HG03575 (cell line): Measurements from ENCODE around the gene IL19.

Source experiments
- ATAC-seq: cut with Tn5 transposase; IDR thresholded peaks from one replicate; pipeline ENCODE4 v1.9.1; 2021; ENCODE audit not compliant: unreplicated experiment, insufficient number of reproducible peaks, low FRiP score; ENCODE audit errors: extremely low read depth

The IL19 gene, protein sequence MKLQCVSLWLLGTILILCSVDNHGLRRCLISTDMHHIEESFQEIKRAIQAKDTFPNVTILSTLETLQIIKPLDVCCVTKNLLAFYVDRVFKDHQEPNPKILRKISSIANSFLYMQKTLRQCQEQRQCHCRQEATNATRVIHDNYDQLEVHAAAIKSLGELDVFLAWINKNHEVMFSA

DNA sequence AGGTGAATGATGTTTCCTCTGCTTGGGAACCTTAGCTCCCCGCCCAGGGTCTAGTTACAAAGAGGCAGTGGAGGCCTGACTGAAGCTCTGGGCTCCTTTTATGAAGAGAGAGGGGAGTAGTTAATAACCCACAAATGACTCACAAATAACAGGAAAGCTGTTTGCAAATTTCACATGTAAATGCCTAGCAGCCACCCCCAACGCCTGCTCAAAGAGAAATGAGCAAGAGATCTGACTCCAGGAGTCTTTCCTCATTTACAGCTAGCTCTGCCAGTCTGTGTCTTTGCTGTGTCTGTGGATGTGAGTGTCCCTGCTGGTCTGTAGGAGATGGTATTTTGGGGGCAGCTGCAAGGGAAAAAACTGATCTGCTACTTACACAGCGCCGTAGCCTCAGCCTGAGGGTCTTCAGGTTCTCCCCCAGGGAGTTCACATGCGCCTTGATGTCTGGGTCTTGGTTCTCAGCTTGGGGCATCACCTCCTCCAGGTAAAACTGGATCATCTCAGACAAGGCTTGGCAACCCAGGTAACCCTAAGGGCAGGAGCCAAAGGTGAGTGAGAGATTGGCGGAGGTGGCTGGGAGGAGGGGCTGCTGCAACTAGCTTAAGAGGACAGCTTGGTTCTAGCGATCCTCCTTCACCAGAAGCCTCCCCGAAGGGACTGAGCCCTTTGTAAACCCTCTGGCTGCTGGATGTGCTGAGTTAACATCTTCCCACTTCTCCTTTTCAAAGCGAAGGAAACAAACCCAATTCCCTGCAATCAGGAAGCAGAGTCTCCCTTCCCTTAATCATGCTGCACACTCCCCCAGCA, at the start of gene IL19:
TSS of gene IL19 (plus strand) at position 243 of the 807 bp plus-strand sequence. CDS start 65,890 bp downstream, outside the sequence.
- ATAC-seq = no peak

DNA sequence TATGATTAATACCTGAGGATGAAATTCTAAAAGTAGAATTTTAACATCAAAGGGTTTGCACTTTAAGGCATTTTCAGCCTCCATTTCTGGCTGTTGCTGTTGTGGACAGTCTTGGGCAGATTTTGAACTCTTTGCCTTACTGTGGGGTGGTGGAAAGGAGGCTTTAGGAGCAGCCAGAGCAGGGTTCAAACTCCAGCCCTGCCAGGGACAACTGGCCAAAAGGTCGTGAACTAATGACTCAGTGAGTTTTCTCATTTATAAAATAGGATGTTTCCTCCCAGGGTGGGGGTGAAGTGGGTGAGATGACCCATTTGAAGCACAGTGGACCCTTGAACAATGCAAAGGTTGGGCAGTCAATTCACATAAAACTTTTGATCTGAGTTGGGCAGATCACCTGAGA, 49.1 kb upstream of the IL19 start:
- no peak for ATAC-seq

DNA sequence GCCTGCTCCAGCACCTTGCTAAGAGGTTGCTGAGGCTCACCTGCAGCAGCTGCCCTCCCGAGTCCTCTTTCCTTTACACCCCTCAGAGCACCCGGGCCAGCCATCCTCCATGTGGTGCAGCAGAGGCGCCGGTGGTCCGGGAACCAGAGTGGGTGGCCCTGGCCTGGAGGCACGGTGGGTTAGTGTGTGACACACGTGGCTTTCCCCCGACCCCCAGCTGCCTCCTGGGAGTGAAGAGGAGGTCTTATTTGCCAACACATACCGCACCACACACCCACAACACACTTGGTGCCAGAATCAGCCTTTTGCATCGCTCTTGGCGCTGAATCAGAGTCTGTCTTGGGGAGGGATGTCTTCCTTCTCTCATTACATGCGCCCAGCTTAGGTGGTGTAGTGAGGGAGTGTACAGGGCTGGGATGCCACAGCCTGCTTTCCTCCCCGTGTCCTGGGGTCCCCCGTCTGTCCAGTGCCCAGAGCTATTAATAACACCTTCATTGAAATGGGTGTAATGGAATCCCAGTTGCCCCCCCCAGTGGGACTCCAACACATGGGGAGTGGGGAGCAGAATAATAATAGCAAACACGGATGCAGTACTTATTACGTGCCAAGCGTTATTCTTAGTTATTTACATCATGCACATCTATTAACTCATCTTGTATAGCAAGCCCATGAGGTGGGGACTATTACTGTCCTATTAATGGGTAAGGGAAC, 47.7 kb upstream of the IL19 start:
- ATAC-seq = no peak

DNA sequence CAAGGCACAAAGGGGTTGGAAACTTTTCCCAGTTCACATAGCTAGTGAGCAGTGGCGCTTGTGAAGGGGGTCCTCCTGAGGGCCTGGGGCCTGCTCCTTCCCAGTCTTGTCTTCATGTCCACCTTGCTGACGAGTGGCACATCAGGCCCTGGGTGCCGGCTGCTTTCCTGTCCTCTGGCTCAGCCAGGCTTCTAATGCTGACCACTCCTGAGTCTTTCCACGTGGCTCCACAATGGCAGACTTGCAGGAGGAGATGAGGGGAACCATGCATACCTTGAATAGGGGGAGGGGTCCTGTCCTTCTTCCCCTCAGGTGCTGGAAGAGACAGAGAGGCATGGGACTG, 47.1 kb upstream of the IL19 start:
- ATAC-seq = no peak

DNA sequence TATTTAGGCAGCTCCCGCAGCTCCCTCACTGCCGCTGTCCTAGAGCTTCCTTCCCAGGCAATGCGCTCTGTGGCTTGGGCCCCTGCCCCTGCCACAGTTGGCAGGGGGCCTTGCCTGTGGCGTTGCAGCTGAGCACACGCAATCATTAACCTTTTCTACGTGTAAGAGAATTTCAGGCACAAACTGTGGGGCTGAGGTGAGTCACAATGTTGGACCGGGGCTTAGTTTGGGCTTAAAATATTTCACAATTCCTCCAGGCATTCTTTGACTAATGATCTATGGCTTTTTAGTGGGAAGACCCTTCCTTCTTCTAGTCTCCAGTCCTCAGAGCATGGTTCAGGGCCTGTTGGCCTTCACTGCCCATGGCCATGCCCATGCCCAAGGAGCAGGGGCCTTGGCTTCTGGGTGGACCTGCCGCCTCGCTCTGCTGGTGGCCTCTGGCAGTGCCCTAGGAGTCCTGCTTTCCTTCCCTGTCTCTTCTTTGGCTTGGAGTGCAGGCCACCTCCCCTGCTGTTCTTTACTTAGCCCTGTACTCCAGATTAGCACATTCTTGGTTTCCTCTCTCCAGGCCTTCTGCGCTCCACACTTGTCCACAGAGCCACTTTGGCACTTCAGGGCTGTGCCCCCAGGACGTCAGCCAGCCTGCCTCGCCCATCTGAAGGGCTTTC, 46.6 kb upstream of the IL19 start:
- ATAC-seq = no peak

DNA sequence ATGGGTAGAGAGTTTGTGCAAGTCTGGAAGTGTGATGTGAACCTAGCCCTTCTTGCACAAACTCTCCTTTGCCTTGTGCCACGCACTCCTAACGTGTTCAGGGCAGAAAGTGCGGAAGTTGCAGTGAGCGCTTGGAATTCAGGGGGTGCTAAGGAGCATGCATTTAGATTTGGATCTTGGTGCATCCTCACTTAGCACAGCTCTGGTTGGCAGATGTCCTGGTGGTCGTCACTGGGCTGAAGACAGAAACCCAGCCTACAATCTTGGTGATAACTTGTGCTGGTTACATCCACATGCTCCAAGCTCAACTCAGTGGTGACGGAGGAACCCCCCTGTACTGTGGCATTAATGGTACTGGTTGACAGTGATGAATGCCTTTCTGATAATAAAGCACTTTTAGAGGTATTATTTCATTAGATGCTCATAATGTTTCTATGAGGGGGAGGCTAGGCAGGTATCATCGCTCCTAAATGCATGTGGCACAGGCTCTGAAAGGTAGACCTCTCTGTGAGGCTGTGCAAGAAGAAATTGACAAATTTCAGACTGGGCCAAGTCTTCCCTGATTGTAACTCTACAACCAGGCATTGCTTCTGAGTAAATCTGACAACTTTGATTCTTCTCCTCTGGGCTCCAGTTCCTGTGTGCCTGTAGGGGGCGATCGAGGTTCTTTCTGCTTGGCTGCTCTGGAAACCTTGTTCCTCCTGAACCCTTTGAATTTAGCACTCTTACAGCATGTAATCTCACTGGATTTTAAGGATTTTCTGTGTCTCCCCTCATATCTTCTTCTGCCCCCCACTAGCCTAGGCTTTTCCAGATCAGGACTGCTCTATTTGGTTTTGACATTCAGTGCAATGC, 45.2 kb upstream of the IL19 start:
- no peak for ATAC-seq

DNA sequence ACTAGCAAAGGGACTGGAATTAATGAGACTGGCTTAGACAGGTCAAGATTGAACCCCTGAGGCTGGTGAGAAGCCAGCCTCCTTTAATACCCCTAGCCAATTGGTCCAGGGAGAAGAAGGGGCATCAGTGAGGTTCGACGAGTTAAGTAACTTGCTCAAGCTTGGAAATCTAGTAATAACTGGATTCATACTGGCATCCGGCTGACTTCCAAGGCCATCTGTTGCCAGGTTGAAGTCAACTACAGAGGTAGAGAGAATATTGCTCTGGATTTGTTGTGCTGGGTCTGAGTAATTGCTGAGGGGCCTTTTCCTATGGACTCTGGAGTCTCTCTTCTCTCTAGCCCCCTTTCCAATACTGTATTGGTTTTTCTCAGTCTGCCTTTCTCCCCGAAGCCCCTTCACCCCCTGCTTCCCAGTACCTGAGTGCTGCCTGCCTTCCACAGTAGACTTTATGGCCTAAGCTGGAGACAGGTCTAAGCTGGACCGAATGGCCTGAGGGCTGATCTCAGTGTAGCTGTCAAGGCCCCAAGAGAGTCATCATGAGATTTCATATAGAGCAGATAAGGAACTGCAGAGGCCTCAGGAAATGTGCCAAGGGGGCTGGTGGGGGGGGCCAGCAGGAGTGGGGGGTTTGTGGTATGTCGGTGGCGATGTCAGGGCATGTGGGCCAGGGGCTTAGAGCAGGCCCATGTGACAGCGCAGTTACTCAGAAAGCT, 42.4 kb upstream of the IL19 start:
- ATAC-seq = no peak

DNA sequence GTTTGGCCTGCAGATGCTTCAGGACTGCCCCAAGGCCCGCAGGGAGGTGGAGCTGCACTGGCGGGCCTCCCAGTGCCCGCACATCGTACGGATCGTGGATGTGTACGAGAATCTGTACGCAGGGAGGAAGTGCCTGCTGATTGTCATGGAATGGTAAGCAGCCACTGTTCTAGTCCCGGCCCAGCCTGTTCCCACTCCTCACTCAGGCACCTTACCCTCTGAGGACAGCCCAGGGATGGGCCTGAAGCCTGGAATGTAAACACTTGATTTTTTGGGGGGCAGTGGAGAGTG, 41.9 kb upstream of the IL19 start:
- no peak for ATAC-seq

DNA sequence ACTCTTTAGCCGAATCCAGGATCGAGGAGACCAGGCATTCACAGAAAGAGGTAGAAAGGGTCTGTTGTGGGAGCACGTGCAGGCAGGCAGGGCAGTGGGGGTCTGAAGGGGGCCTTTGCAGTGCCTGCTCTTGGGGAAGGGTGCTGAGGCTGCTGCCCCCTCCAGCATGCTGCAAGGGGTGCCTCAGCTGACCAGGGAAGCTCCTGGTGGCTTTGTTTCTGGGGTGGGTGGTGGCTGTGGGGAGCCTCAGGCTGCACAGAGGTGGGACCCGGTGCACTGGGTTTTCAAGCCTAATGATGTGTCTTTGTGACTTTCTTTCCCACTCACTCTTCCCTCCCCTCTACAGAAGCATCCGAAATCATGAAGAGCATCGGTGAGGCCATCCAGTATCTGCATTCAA, 41.5 kb upstream of the IL19 start:
- ATAC-seq = no peak

DNA sequence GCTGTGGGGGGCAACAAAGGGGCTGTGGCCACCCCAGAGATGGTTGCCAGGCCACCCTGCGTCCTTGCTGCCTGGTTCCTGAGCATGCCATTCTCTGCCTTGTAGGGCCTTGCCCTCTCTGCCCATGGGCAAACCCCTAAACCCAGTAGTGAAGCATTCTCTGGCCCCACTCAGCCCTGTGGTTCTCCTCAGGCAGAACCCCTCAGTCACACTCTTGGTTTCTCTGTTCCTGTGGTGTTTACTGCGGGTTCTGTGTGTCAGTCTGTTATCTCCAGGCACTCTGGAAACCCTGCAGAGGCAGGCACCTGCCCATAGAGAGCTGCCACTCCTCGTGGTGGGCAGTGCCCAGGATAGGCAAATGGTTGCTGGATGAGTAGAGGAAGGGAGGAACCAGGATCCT, 41.1 kb upstream of the IL19 start:
- no peak for ATAC-seq

DNA sequence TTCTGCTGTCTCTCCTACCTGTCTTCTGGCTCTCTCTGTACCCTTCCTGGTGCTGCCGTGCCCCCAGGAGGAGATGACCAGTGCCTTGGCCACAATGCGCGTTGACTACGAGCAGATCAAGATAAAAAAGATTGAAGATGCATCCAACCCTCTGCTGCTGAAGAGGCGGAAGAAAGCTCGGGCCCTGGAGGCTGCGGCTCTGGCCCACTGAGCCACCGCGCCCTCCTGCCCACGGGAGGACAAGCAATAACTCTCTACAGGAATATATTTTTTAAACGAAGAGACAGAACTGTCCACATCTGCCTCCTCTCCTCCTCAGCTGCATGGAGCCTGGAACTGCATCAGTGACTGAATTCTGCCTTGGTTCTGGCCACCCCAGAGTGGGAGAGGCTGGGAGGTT, 38.1 kb upstream of the IL19 start:
- no peak for ATAC-seq

DNA sequence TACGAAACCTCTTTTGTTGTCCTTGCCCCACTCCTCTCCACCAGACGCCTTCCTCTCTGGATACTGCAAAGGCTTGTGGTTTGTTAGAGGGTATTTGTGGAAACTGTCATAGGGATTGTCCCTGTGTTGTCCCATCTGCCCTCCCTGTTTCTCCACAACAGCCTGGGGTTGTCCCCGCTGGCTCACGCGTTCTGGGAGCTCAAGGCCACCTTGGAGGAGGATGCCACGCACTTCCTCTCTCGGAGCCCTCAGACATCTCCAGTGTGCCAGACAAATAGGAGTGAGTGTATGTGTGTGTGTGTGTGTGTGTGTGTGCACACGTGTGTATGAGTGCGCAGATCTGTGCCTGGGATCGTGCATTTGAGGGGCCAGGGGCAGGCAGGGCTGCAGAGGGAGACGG, 37.6 kb upstream of the IL19 start:
- ATAC-seq = no peak

DNA sequence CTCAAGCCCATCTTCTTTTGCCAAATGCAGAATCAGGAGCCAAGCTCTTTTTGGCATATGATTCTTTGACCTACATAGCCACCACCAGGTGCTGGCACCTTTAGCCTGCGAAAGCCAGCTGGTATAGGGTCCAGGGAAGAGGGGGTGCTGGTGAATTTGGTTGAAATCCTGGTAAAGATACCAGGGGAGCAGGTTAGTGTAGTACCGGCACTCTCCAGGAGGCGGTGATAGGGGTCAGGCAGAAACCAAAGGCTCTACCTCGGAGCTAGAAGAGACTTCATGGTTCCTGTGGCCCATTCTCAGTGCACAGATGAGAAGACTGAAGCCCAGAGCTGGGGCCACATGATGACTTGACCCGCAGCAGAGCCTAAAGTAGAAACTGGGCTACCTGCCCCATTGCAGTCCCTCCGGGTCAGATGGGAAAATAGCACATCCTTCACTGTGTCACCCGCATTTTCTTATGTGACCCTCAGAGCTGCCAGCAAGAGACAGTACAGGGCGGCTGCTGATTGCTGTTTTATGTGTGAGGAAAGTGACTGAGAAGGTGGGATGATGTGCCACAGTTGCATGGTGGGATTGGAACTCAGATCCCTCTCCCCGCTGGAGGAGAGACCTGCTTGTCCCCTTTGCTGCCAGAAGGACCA, 36.0 kb upstream of the IL19 start:
- ATAC-seq = no peak

DNA sequence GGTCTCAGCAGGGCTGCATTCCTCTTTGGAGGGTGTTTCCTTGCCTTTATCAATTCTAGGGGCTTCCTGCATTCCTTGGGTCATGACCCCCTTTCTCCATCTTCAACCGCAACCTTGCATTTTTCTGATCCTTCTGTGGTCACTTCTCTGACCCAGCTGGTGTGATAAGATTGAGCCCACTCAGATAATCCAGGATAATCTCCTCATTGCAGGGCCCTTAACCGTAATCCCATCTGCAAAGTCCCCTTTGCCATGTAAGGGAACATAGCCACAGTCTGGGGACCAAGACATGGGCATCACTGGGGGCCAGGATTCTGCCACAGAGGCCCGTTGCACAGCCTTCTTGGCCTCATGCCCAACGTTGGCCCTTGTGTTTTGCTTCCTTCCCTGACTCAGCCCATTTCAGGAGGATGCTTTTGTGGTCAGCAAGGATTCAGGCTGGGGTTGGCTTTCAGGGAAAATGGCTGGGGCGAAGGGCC, 35.0 kb upstream of the IL19 start:
- no peak for ATAC-seq

DNA sequence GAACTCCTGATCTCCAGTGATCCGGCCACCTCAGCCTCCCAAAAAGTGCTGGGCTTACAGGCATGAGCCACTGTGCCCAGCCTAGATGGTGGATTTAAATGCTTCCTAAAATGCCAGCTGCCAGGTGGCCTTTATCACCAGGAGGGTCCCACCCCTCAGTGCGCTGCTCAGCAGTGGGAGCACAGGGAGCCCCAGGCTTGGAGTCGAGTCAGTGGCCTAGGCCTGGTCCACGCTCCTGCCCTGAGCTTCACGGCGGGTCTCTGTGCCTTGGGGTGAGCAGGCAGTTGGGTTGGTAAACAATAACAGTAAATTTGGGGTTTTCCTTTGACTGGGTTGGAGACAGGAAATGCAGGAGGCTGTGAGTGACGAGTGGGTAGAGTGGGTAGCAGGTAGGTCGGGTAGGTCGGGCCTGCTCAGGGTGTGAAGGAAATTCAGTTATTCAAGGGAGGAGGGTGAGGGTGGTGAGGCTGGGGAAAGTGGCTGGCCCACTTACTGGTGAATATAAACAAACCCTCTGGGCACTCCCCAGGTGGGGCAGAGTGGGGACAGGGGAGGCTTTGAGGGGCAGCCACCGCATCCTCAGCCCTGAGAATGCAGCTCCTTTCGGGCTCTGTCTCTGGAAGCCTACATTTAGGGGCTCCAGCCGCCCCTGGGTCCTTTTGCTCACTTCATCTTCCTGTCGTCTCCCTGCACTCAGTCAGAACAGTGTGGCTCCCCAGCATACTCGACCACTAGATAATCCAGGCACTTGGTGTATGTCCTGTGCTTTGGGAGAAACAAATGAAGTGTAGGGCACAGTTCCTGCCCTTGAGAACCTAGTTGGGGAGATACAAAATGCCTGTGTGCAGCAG, 33.5 kb upstream of the IL19 start:
- ATAC-seq = no peak

DNA sequence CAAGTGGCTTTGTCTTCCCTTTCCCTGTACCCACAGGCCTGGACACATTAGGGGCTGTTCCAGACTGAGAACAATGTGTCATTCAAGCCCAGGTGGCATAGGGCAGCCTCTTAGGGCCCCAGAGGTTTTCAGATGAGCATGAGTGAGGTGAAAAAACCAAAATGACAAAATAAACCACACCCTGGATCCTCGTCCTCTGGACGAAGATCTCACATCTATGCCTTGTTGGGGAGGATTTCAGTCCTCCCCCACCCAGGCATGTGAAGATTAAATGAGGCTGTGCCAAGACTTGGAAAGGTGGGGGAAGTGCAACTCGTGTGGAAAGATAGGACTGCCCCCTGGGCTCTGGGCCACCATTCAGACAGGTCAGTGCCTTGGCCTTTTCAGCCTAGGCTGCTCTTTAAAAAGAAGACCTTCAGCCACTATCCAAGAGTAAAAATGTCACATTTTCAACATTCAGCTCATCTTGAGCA, 32.8 kb upstream of the IL19 start:
- ATAC-seq = no peak
